Endothelial cell of umbilical vein (primary cell): ENCODE data around the gene RIMBP2. TPM values are rescaled to one million over a fixed set of nuclear protein-coding genes. Genes with fewer than 3 reads are reported as not detected.

Source experiments
- BruUV-seq: library from RNA; stranded (reverse); fragments of 400-500 nt; replicated peaks from 2 replicates; lab custom pipeline; 2021; lab: Mats Ljungman, UMichigan
- CTCF ChIA-PET: fragments of 300-600, 350-600 bp; sonication (Branson Sonifier 250); formaldehyde crosslinking; loops from one replicate; lab custom pipeline; 2021; ENCODE audit warnings: antibody characterized with exemption, inconsistent platforms; lab: Charles Lee
- POLR2A ChIA-PET: fragments of 300-600, 350-600 bp; sonication (Branson Sonifier 250); formaldehyde crosslinking; loops from one replicate; lab custom pipeline; 2021; ENCODE audit warnings: antibody characterized with exemption, inconsistent platforms; lab: Charles Lee
- DNase-seq: peaks from one replicate; pipeline ENCODE4 v3.0.0-alpha.2; 2011; ENCODE audit warnings: low read depth, low spot score
- FAIRE-seq: peaks from 2 replicates; lab custom pipeline; 2011; peaks lifted over from hg19 to GRCh38; lab: Jason Lieb, UNC
- H2AFZ ChIP-seq: 2 replicates; pipeline ENCODE4 v1.6.0; 2012; ENCODE audit warnings: low read depth, low read length, control low read depth, inconsistent platforms
- H3K27ac ChIP-seq: 2 replicates; pipeline ENCODE4 v1.5.1; 2011; ENCODE audit warnings: low read depth, mild to moderate bottlenecking, control low read depth, low read length, moderate library complexity; ENCODE audit not compliant: insufficient read depth
- H3K27me3 ChIP-seq, 2 experiments: 2 replicates each; pipeline versions ENCODE4 v1.6.0 to v1.6.1; 2011; ENCODE audit warnings: low read length in 2 of 2, mixed read lengths in 1 of 2; ENCODE audit not compliant: control insufficient read depth in 2 of 2, insufficient read depth in 2 of 2
- H3K36me3 ChIP-seq, 2 experiments: 2 replicates in 1 of 2; 3 replicates in 1 of 2; pipeline ENCODE4 v1.5.1; 2011; ENCODE audit warnings: low read length in 2 of 2, mild to moderate bottlenecking in 1 of 2, moderate library complexity in 1 of 2; ENCODE audit not compliant: control insufficient read depth in 2 of 2, insufficient read depth in 2 of 2; ENCODE audit errors: extremely low read depth in 1 of 2
- H3K4me1 ChIP-seq: 3 replicates; pipeline ENCODE4 v1.5.1; 2011; ENCODE audit warnings: mild to moderate bottlenecking, low read length; ENCODE audit not compliant: control insufficient read depth, insufficient read depth; ENCODE audit errors: extremely low read depth
- H3K4me2 ChIP-seq: 2 replicates; pipeline ENCODE4 v1.6.1; 2011; ENCODE audit warnings: low read length, control low read depth, mixed read lengths; ENCODE audit not compliant: insufficient read depth
- H3K4me3 ChIP-seq, 3 experiments: fragments of 200-600 bp in 1 of 3; sonication (generic), shearing (Covaris generic) in 1 of 3; replicated peaks in 1 of 3; 2 replicates each; pipeline ENCODE4 v1.5.1; 2011 to 2016; ENCODE audit warnings: control low read depth in 3 of 3, low read length in 3 of 3, mild to moderate bottlenecking in 2 of 3, inconsistent platforms in 1 of 3, low read depth in 1 of 3, moderate library complexity in 1 of 3; ENCODE audit not compliant: insufficient read depth in 1 of 3
- H3K79me2 ChIP-seq: 2 replicates; pipeline ENCODE4 v1.6.0; 2012; ENCODE audit warnings: low read length, inconsistent platforms; ENCODE audit not compliant: control insufficient read depth, insufficient read depth
- H3K9ac ChIP-seq: replicated peaks from 2 replicates; pipeline ENCODE3; 2011; ENCODE audit warnings: low read length, control low read depth; ENCODE audit not compliant: insufficient read depth; ENCODE audit errors: extremely low read depth
- H3K9me1 ChIP-seq: replicated peaks from 3 replicates; pipeline ENCODE4 v1.6.0; 2011; ENCODE audit warnings: mild to moderate bottlenecking, low read length; ENCODE audit not compliant: control insufficient read depth, insufficient read depth; ENCODE audit errors: extremely low read depth
- H3K9me3 ChIP-seq: replicated peaks from 2 replicates; pipeline ENCODE4 v1.5.1; 2012; ENCODE audit warnings: low read length, inconsistent platforms; ENCODE audit not compliant: control insufficient read depth, insufficient read depth
- H4K20me1 ChIP-seq: replicated peaks from 2 replicates; pipeline ENCODE3; 2011; ENCODE audit warnings: mild to moderate bottlenecking, low read length; ENCODE audit not compliant: control insufficient read depth, insufficient read depth; ENCODE audit errors: extremely low read depth
- EZH2 ChIP-seq: IDR thresholded peaks from 2 replicates; pipeline ENCODE4 v1.6.1; 2012; ENCODE audit warnings: borderline replicate concordance, low read depth, mild to moderate bottlenecking, moderate library complexity, low read length, inconsistent platforms; ENCODE audit not compliant: severe bottlenecking
- GATA2 ChIP-seq: IDR thresholded peaks from 2 replicates; pipeline ENCODE4 v1.7.0; 2011; ENCODE audit warnings: low read depth, mild to moderate bottlenecking, moderate library complexity, mixed read lengths, low read length; ENCODE audit not compliant: insufficient read length, insufficient read depth
- JUN ChIP-seq: IDR thresholded peaks from 2 replicates; pipeline ENCODE4 v1.6.1; 2011; ENCODE audit warnings: borderline replicate concordance, low read depth; ENCODE audit not compliant: insufficient read length, insufficient read depth
- MYC ChIP-seq: IDR thresholded peaks from one replicate; pipeline ENCODE4 v1.6.1; 2011; ENCODE audit warnings: mild to moderate bottlenecking, low read depth, low read length
- POLR2A ChIP-seq: IDR thresholded peaks from 2 replicates; pipeline ENCODE4 v1.6.1; 2012; ENCODE audit warnings: low read depth, mild to moderate bottlenecking, control low read depth, low read length
- POLR2AphosphoS5 ChIP-seq: IDR thresholded peaks from 2 replicates; pipeline ENCODE4 v1.6.1; 2012; ENCODE audit warnings: low read depth, mild to moderate bottlenecking, control low read depth, low read length, moderate library complexity; ENCODE audit not compliant: insufficient read depth
- dilution Hi-C: fragments of 300-500 bp; cut with MboI; formaldehyde crosslinking; loops from one replicate; pipeline ENCODE4 v1.15.0; 2019; ENCODE audit warnings: low sequenced_read_pairs; ENCODE audit not compliant: extremely low pct_ligation_motif_present
- intact Hi-C: fragments of 100-400 bp; cut with micrococcal nuclease; formaldehyde crosslinking; loops from one replicate; pipeline ENCODE4 v1.10.0; 2022
- polyA plus RNA-seq, 4 experiments: library from polyadenylated mRNA; depleted of rRNA in 3 of 4; stranded (reverse) in 3 of 4; unstranded in 1 of 4; fragments of >200 nt; gene quantifications; 2 replicates each; pipeline versions ENCODE4 v1.2.1 to v1.2.3, GENCODE V29; 2011 to 2012; ENCODE audit warnings: missing spikeins in 1 of 4
- total RNA-seq: library from RNA; stranded (reverse); gene quantifications from 2 replicates; pipeline ENCODE4 v1.2.3, GENCODE V29; 2021
- TF ChIP-seq, protein P1 (sequence below): IDR thresholded peaks from 2 replicates; pipeline ENCODE4 v1.6.1; 2011; ENCODE audit not compliant: insufficient read depth, insufficient read length
- TF ChIP-seq, protein P2 (sequence below), 2 donors: IDR thresholded peaks; 1 replicate in 1 of 2; 2 replicates in 1 of 2; pipeline ENCODE4 v1.5.1; 2011; ENCODE audit warnings: low read length in 2 of 2, mild to moderate bottlenecking in 2 of 2, moderate library complexity in 2 of 2, control low read depth in 1 of 2, inconsistent platforms in 1 of 2, low read depth in 1 of 2; ENCODE audit not compliant: insufficient read depth in 1 of 2; ENCODE audit errors: extremely low read depth in 1 of 2

RIMBP2 gene
- total and polyA plus RNA-seq, 2 donors (not counting 3 experiments of a cell fraction or from before 2014, with no cell fraction given), result 0.04 TPM; not detected in 1

DNA sequence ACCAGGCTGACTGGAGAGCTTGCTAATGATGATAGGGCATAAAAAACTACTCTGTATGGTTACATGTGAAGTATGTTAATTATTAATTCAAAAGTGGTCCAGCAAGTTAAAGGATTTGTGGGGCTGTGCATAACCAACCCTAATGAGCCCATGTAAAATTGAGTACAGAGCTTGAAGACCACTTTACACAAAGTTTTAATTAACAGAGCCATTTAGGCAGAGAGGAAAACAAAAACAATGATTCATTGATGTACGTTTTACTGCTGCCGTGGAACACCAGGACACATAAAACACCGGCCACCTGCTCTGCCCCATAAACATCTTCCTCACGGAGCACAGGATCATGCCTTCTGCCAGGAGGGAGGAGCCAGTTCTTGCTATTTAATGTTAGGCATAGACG, 83.5 kb downstream of the RIMBP2 start:
- Histone ChIP-seq H4K20me1 (no peaks in the 10 kb centered on the region), H3K9ac (no peak overlapping the region), H3K36me3 (no peaks in the 10 kb centered on the region), H3K9me1 (no peaks in the 10 kb centered on the region), H3K27ac (no peak overlapping the region), H3K4me3 (no peak overlapping the region), H2AFZ (no peak overlapping the region), H3K27me3 (no peaks in the 10 kb centered on the region), H3K4me2 (no peak overlapping the region), H3K4me1 (no peaks in the 10 kb centered on the region), H3K9me3 (peaks cover under 1% of the 10 kb centered on the region), H3K79me2 (no peaks in the 10 kb centered on the region)
- no TSS peak for BruUV-seq
- ChIA-PET POLR2A (no interaction called here), CTCF (no interaction called here)
- intact Hi-C loops, result no loop called here
- dilution Hi-C loops, result no loop called here
- no peak for FAIRE-seq
- no peak for DNase-seq
- TF ChIP-seq POLR2A (no peak), JUN (no peak), POLR2AphosphoS5 (no peak), GATA2 (no peak)
- TF ChIP-seq, protein P1, sequence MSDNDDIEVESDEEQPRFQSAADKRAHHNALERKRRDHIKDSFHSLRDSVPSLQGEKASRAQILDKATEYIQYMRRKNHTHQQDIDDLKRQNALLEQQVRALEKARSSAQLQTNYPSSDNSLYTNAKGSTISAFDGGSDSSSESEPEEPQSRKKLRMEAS, result no peak

DNA sequence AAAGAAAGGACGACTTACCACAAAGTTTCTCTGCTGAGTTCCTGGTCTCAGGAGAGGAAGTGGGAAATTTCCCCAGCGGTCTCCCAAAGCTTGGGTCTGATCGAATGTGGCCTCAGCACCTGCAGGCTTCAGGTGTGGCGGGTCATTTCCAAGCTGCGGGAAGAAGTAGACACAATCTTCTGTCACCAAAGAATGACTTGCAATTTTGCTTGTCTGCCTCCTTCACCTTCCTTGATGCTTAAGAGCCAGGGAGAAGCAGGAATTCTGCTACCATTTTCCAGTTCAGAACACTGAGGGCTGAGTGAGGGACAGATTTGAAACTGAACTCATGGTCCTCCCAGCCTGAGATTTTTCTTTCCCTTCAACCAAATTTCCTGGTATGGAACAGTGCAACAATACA, 87.8 kb downstream of the RIMBP2 start:
- TF ChIP-seq MYC, result no peak
- no peak for TF ChIP-seq EZH2
- TF ChIP-seq, protein P2, sequence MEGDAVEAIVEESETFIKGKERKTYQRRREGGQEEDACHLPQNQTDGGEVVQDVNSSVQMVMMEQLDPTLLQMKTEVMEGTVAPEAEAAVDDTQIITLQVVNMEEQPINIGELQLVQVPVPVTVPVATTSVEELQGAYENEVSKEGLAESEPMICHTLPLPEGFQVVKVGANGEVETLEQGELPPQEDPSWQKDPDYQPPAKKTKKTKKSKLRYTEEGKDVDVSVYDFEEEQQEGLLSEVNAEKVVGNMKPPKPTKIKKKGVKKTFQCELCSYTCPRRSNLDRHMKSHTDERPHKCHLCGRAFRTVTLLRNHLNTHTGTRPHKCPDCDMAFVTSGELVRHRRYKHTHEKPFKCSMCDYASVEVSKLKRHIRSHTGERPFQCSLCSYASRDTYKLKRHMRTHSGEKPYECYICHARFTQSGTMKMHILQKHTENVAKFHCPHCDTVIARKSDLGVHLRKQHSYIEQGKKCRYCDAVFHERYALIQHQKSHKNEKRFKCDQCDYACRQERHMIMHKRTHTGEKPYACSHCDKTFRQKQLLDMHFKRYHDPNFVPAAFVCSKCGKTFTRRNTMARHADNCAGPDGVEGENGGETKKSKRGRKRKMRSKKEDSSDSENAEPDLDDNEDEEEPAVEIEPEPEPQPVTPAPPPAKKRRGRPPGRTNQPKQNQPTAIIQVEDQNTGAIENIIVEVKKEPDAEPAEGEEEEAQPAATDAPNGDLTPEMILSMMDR (IDR thresholded peaks at IDR 0.05; ENCODE audit: extremely low read depth in 1 of 2, insufficient read depth in 1 of 2, low read depth in 1 of 2, low read length in 2 of 2), result no peak
- Histone ChIP-seq H3K9me3 (peaks cover 7% of the 10 kb centered on the region), H3K4me2 (no peak overlapping the region), H3K9ac (no peak overlapping the region), H3K27ac (no peak overlapping the region), H3K79me2 (no peaks in the 10 kb centered on the region), H2AFZ (no peak overlapping the region), H3K9me1 (no peaks in the 10 kb centered on the region), H3K27me3 (no peaks in the 10 kb centered on the region), H4K20me1 (no peaks in the 10 kb centered on the region), H3K36me3 (no peaks in the 10 kb centered on the region), H3K4me1 (no peaks in the 10 kb centered on the region), H3K4me3 (no peak overlapping the region)
- no peak for DNase-seq
- dilution Hi-C loops, result no loop called here
- intact Hi-C loops, result no loop called here
- FAIRE-seq, result no peak
- POLR2A ChIA-PET, result no interaction called here
- CTCF ChIA-PET, result no interaction called here
- BruUV-seq, result no TSS peak
